SK-N-SH (cell line): Measurements from ENCODE around the gene PARD6A.

Experiments
- EZH2phosphoT487 ChIP-seq: fragments of 200-600 bp; sonication (generic); IDR thresholded peaks from 2 replicates; pipeline ENCODE4 v1.6.1; 2017; ENCODE audit warnings: low read depth, mixed run types, mild to moderate bottlenecking, antibody characterized with exemption, moderate library complexity, borderline replicate concordance
- FOXM1 ChIP-seq: IDR thresholded peaks from 2 replicates; pipeline ENCODE4 v1.4.0; 2012; ENCODE audit warnings: low read depth, mild to moderate bottlenecking
- POLR2AphosphoS5 ChIP-seq: IDR thresholded peaks from 2 replicates; pipeline ENCODE4 v1.6.1; 2012; ENCODE audit warnings: low read depth, low read length
- RFX5 ChIP-seq: IDR thresholded peaks from 2 replicates; pipeline ENCODE4 v1.6.1; 2012; ENCODE audit warnings: mild to moderate bottlenecking, improper control_type of control experiment, low read length
- SMC3 ChIP-seq: IDR thresholded peaks from 2 replicates; pipeline ENCODE4 v1.6.1; 2012; ENCODE audit warnings: low read depth, low read length, improper control_type of control experiment
- TAF1 ChIP-seq: IDR thresholded peaks from 2 replicates; pipeline ENCODE4 v1.6.1; 2012; ENCODE audit warnings: low read depth, mild to moderate bottlenecking, low read length, moderate library complexity, borderline replicate concordance
- TF ChIP-seq, protein P1 (sequence below): fragments of 200-600 bp; sonication (generic); IDR thresholded peaks from 2 replicates; pipeline ENCODE4 v1.6.1; 2017; ENCODE audit warnings: antibody characterized with exemption, mild to moderate bottlenecking, moderate library complexity
- TF ChIP-seq, protein P2 (sequence below): fragments of 150-350 bp; IDR thresholded peaks from 2 replicates; pipeline ENCODE4 v1.6.1; 2016; ENCODE audit warnings: mild to moderate bottlenecking, low read depth, low read length

DNA sequence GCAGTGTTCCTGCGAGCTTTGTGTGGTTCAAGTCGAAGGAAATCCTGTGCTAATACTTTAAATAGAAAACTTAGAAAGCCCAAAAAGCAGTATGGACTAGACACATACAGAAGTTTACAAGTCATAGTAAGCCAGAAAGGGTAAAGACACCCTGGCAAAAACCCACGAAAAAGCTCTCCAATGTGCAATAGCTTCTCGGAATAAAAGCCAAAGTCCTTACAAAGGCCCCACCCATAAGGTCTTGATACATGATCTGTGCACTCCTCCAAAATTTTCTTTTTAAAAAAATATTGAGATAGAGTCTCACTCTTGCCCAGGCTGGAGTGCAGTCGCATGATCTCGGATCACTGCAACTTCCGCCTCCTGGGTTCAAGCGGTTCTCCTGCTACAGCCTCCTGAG lies 16.2 kb downstream of the PARD6A start:
- TF ChIP-seq RFX5 (no peak), FOXM1 (no peak), EZH2phosphoT487 (no peak), POLR2AphosphoS5 (no peak), SMC3 (no peak), TAF1 (no peak)
- TF ChIP-seq, protein P1, sequence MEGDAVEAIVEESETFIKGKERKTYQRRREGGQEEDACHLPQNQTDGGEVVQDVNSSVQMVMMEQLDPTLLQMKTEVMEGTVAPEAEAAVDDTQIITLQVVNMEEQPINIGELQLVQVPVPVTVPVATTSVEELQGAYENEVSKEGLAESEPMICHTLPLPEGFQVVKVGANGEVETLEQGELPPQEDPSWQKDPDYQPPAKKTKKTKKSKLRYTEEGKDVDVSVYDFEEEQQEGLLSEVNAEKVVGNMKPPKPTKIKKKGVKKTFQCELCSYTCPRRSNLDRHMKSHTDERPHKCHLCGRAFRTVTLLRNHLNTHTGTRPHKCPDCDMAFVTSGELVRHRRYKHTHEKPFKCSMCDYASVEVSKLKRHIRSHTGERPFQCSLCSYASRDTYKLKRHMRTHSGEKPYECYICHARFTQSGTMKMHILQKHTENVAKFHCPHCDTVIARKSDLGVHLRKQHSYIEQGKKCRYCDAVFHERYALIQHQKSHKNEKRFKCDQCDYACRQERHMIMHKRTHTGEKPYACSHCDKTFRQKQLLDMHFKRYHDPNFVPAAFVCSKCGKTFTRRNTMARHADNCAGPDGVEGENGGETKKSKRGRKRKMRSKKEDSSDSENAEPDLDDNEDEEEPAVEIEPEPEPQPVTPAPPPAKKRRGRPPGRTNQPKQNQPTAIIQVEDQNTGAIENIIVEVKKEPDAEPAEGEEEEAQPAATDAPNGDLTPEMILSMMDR: no peak
- TF ChIP-seq, protein P2, sequence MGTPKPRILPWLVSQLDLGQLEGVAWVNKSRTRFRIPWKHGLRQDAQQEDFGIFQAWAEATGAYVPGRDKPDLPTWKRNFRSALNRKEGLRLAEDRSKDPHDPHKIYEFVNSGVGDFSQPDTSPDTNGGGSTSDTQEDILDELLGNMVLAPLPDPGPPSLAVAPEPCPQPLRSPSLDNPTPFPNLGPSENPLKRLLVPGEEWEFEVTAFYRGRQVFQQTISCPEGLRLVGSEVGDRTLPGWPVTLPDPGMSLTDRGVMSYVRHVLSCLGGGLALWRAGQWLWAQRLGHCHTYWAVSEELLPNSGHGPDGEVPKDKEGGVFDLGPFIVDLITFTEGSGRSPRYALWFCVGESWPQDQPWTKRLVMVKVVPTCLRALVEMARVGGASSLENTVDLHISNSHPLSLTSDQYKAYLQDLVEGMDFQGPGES: no peak
